HG02571 (cell line): ENCODE data around the gene DNAH3.
"Not testable (repeated sequence)": the region's sequence is repeated elsewhere in the genome, so short reads cannot be mapped to it uniquely, and the experiment has no call there.

ENCODE experiments used
- ATAC-seq: cut with Tn5 transposase; IDR thresholded peaks from one replicate; pipeline ENCODE4 v1.9.1; 2021; ENCODE audit warnings: mild to moderate bottlenecking, moderate library complexity; ENCODE audit not compliant: unreplicated experiment

The DNAH3 gene

GRCh38 chr16:21169249-21169981 is 18.8 kb upstream of the DNAH3 start:
- ATAC-seq, result no peak

- no peak for ATAC-seq
Observed at GRCh38 chr16:21167929-21168602, 17.4 kb upstream of the DNAH3 start.

- no peak for ATAC-seq
Observed at GRCh38 chr16:21167360-21167759, 16.7 kb upstream of the DNAH3 start.

GRCh38 chr16:21166561-21166961 is 15.9 kb upstream of the DNAH3 start:
- ATAC-seq, result no peak

- no peak for ATAC-seq
Observed at GRCh38 chr16:21164521-21165168, 14.0 kb upstream of the DNAH3 start.

- no peak for ATAC-seq
Observed at GRCh38 chr16:21163576-21163975, 12.9 kb upstream of the DNAH3 start.

- ATAC-seq, result no peak
Observed at GRCh38 chr16:21162661-21163151, 12.1 kb upstream of the DNAH3 start.

GRCh38 chr16:21161211-21161610 is 10.6 kb upstream of the DNAH3 start:
- ATAC-seq, result no peak

GRCh38 chr16:21160276-21160675 is 9.6 kb upstream of the DNAH3 start:
- ATAC-seq, result no peak

GRCh38 chr16:21159281-21159951 is 8.8 kb upstream of the DNAH3 start:
- ATAC-seq, result no peak

- peak; percentile 83 for ATAC-seq
Observed at GRCh38 chr16:21158208-21159110, 7.8 kb upstream of the DNAH3 start, which contains the start of gene LDAF1. Gene LDAF1, plus strand, starts transcription at chr16:21158674. Its CDS starts 2,509 bp downstream, at chr16:21161183.

GRCh38 chr16:21157632-21158031 is 7.0 kb upstream of the DNAH3 start:
- ATAC-seq, result no peak

- no peak for ATAC-seq
Observed at GRCh38 chr16:21156767-21157467, 6.3 kb upstream of the DNAH3 start.

- not testable (repeated sequence) for ATAC-seq
Observed at GRCh38 chr16:21156011-21156410, 5.4 kb upstream of the DNAH3 start.

- not testable (repeated sequence) for ATAC-seq
Observed at GRCh38 chr16:21153124-21153729, 2.6 kb upstream of the DNAH3 start.

GRCh38 chr16:21152160-21153030 is 1.7 kb upstream of the DNAH3 start:
- not testable (repeated sequence) for ATAC-seq

- ATAC-seq, result no peak
Observed at GRCh38 chr16:21145738-21146137, 4.9 kb downstream of the DNAH3 start.

GRCh38 chr16:21134053-21134452 is 16.6 kb downstream of the DNAH3 start:
- ATAC-seq, result no peak
